Tibial nerve (tissue), 4 donors: ENCODE data around the gene OPALIN.

Experiments
- EP300 ChIP-seq, 2 donors: sonication (generic); formaldehyde crosslinking; IDR thresholded peaks; one replicate each; pipeline ENCODE4 v1.6.1; 2017; ENCODE audit warnings: antibody characterized with exemption in 2 of 2, mild to moderate bottlenecking in 1 of 2
- POLR2A ChIP-seq, 2 donors: fragments of 450-650 bp; IDR thresholded peaks; one replicate each; pipeline ENCODE4 v1.6.1; 2017; ENCODE audit warnings: antibody characterized with exemption in 2 of 2, mild to moderate bottlenecking in 2 of 2, moderate library complexity in 2 of 2
- TF ChIP-seq, protein P1 (sequence below), 5 experiments: fragments of 200-600 bp in 3 of 5; fragments of 450-650 bp in 2 of 5; sonication (generic) in 3 of 5; IDR thresholded peaks; one replicate each; pipeline ENCODE4 v1.5.1; 2016 to 2019; ENCODE audit warnings: antibody characterized with exemption in 5 of 5, mild to moderate bottlenecking in 3 of 5, moderate library complexity in 2 of 5

DNA sequence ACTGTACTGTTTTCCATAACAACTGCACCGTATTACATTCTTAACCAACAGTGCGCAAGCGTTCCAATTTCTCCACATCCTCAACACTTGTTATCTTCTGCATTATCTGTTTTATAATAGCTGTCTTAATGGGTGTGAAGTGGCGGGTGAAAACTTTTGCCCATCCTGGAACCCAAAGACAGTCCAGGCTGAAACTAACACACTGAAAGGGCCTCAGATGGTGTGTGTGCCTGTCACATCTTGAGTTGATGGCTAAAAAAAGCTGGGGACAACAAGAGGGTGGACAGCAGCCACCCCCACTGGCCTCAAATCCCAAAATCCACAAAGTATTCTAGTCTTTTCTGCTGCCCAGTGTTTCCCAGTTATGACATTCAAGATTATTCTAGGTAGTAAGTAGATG lies 19.4 kb downstream of the OPALIN start:
- TF ChIP-seq, protein P1, sequence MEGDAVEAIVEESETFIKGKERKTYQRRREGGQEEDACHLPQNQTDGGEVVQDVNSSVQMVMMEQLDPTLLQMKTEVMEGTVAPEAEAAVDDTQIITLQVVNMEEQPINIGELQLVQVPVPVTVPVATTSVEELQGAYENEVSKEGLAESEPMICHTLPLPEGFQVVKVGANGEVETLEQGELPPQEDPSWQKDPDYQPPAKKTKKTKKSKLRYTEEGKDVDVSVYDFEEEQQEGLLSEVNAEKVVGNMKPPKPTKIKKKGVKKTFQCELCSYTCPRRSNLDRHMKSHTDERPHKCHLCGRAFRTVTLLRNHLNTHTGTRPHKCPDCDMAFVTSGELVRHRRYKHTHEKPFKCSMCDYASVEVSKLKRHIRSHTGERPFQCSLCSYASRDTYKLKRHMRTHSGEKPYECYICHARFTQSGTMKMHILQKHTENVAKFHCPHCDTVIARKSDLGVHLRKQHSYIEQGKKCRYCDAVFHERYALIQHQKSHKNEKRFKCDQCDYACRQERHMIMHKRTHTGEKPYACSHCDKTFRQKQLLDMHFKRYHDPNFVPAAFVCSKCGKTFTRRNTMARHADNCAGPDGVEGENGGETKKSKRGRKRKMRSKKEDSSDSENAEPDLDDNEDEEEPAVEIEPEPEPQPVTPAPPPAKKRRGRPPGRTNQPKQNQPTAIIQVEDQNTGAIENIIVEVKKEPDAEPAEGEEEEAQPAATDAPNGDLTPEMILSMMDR (IDR thresholded peaks at IDR 0.05) = no peak
- TF ChIP-seq POLR2A (IDR thresholded peaks at IDR 0.05) = no peak
- TF ChIP-seq EP300 (IDR thresholded peaks at IDR 0.05) = no peak
